Ecto neural progenitor cell (in vitro differentiated cells): ENCODE data around the gene CBX8.

ENCODE experiments used
- DNase-seq: peaks from one replicate; pipeline ENCODE4 v3.0.0-alpha.2; 2018; ENCODE audit warnings: low spot score

Gene CBX8

GRCh38 chr17:79750650-79751545 lies 46.0 kb downstream of the CBX8 start:
- DNase-seq = no peak

- DNase-seq = no peak
These were observed 46.9 kb downstream of the CBX8 start for GRCh38 chr17:79749958-79750357.

GRCh38 chr17:79749156-79749815 lies 47.6 kb downstream of the CBX8 start:
- no peak for DNase-seq

GRCh38 chr17:79748295-79749099 lies 48.4 kb downstream of the CBX8 start:
- no peak for DNase-seq

GRCh38 chr17:79747508-79748294 lies 49.2 kb downstream of the CBX8 start:
- peak; percentile 81 for DNase-seq

DNA sequence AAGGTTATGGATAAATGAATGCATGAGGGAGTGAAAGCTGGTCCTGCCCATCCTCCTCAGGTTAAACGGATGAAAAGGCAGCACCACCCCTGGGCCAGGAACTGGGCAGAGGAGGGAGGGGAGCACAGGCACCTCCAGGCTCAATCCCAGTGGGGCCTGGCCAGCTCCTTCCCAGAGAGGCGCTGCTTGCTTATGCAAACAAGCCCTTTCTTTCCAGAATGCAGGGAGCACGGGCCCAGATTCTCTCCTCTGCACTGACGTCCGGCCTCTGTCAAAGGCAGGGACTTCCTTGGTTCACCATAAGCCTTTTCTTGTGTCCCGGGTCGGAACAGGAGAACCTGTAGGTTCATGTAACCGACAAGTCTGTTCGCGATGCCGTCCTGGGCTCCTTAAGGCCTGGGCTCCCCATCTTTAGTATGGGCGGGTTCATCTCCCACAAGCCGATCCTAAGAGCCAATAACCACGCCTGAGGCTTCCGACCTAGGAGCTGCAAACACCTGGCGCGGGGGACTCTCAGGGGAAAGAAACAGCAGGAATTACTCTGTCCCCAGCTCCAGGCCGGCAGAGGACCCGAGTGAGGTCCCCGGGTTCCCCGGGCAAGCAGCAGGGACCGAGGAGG lies 49.9 kb downstream of the CBX8 start:
- no peak for DNase-seq

GRCh38 chr17:79745641-79746105 lies 51.2 kb downstream of the CBX8 start:
- DNase-seq = no peak

- no peak for DNase-seq
These were observed 53.3 kb downstream of the CBX8 start for GRCh38 chr17:79743614-79744013.

GRCh38 chr17:79742951-79743476 lies 53.9 kb downstream of the CBX8 start:
- DNase-seq = peak; percentile 64

- no peak for DNase-seq
These were observed 54.3 kb downstream of the CBX8 start for GRCh38 chr17:79742589-79742918.
